Measurements from ENCODE around the gene TES. TPM values are rescaled to one million over a fixed set of nuclear protein-coding genes. Genes with fewer than 3 reads are reported as not detected.
"Not testable (repeated sequence)": the region's sequence is repeated elsewhere in the genome, so short reads cannot be mapped to it uniquely, and the experiment has no call there.

Gene TES
- total RNA-seq, 1 donor from 2014 or later: 82.8 TPM

- H3K27me3 Mint-ChIP-seq: no peaks in the 10 kb centered on the region
- DNase-seq (no peak), ATAC-seq (ENCODE audit: low read depth) (no peak)
- TF ChIP-seq CTCF (IDR thresholded peaks at IDR 0.05): no peak
- intact Hi-C loops (cut with micrococcal nuclease): no loop called here
- ChIA-PET CTCF (interaction anchor here (0.9 to 12.9 kb wide), 7 partner anchors 9 to 349 kb away, joined by 3 to 318 read pairs (median 3); no protein-coding TSS in a partner anchor), POLR2A (no interaction called here)
- H3K4me3 Mint-ChIP-seq: no peak overlapping the region
- no peak overlapping the region for H3K27ac Mint-ChIP-seq
- H3K9me3 Mint-ChIP-seq: no peaks in the 10 kb centered on the region
- H3K4me1 Mint-ChIP-seq: peaks cover 15% of the 10 kb centered on the region
- H3K36me3 Mint-ChIP-seq (ENCODE audit: low read depth): peaks cover 73% of the 10 kb centered on the region
Measured at GRCh38 chr7:116239434-116239833, 29.1 kb downstream of the TES start.

- H3K27ac Mint-ChIP-seq: no peak overlapping the region
- CTCF ChIA-PET: interaction anchor here (0.9 to 12.9 kb wide), 6 partner anchors 9 to 286 kb away, joined by 3 to 318 read pairs (median 4); partner anchors contain the start of gene TES
- TF ChIP-seq CTCF (IDR thresholded peaks at IDR 0.05): no peak
- DNase-seq (no peak), ATAC-seq (ENCODE audit: low read depth) (no peak)
- H3K27me3 Mint-ChIP-seq: no peaks in the 10 kb centered on the region
- no peak overlapping the region for H3K4me3 Mint-ChIP-seq
- H3K9me3 Mint-ChIP-seq: peaks cover under 1% of the 10 kb centered on the region
- H3K36me3 Mint-ChIP-seq (ENCODE audit: low read depth): peaks cover 76% of the 10 kb centered on the region
- POLR2A ChIA-PET: interaction anchor here (0.7 kb wide), 1 partner anchor 29 kb away, joined by 3 read pairs; no protein-coding TSS in a partner anchor
- intact Hi-C loops (cut with micrococcal nuclease): no loop called here
- H3K4me1 Mint-ChIP-seq: peaks cover 15% of the 10 kb centered on the region
Measured at GRCh38 chr7:116240024-116240668, 29.8 kb downstream of the TES start.

GRCh38 chr7:116241291-116241690, 31.0 kb downstream of the TES start:
- DNase-seq (no peak), ATAC-seq (ENCODE audit: low read depth) (no peak)
- Mint-ChIP-seq H3K4me1 (peaks cover 13% of the 10 kb centered on the region), H3K27ac (no peak overlapping the region), H3K4me3 (no peak overlapping the region), H3K9me3 (peaks cover 3% of the 10 kb centered on the region), H3K36me3 (ENCODE audit: low read depth) (peaks cover 83% of the 10 kb centered on the region), H3K27me3 (no peaks in the 10 kb centered on the region)
- intact Hi-C loops (cut with micrococcal nuclease): no loop called here
- ChIA-PET POLR2A (no interaction called here), CTCF (interaction anchor here (1.4 to 12.9 kb wide), 4 partner anchors 8 to 348 kb away, joined by 4 to 318 read pairs (median 6); no protein-coding TSS in a partner anchor)
- TF ChIP-seq CTCF (IDR thresholded peaks at IDR 0.05): no peak

- Mint-ChIP-seq H3K27ac (no peak overlapping the region), H3K27me3 (no peaks in the 10 kb centered on the region), H3K9me3 (peaks cover 3% of the 10 kb centered on the region), H3K36me3 (ENCODE audit: low read depth) (peaks cover 84% of the 10 kb centered on the region), H3K4me3 (no peak overlapping the region), H3K4me1 (peaks cover 17% of the 10 kb centered on the region)
- CTCF ChIA-PET: interaction anchor here (1.1 to 12.9 kb wide), 4 partner anchors 9 to 350 kb away, joined by 4 to 318 read pairs (median 6); no protein-coding TSS in a partner anchor
- no peak for TF ChIP-seq CTCF (IDR thresholded peaks at IDR 0.05)
- no peak for DNase-seq
- ATAC-seq (ENCODE audit: low read depth): no peak
- intact Hi-C loops (cut with micrococcal nuclease): no loop called here
- POLR2A ChIA-PET: no interaction called here
Measured at GRCh38 chr7:116242178-116242577, 31.8 kb downstream of the TES start.

GRCh38 chr7:116242759-116243158, 32.4 kb downstream of the TES start:
- TF ChIP-seq CTCF (IDR thresholded peaks at IDR 0.05): no peak
- DNase-seq: no peak
- no peak overlapping the region for H3K4me3 Mint-ChIP-seq
- peaks cover 17% of the 10 kb centered on the region for H3K4me1 Mint-ChIP-seq
- ChIA-PET POLR2A (no interaction called here), CTCF (interaction anchor here (1.0 to 1.4 kb wide), 3 partner anchors 9 to 349 kb away, joined by 3 to 4 read pairs (median 4); no protein-coding TSS in a partner anchor)
- H3K27me3 Mint-ChIP-seq: no peaks in the 10 kb centered on the region
- no peak for ATAC-seq (ENCODE audit: low read depth)
- H3K36me3 Mint-ChIP-seq (ENCODE audit: low read depth): peaks cover 80% of the 10 kb centered on the region
- H3K27ac Mint-ChIP-seq: no peak overlapping the region
- H3K9me3 Mint-ChIP-seq: peaks cover 3% of the 10 kb centered on the region
- intact Hi-C loops (cut with micrococcal nuclease): no loop called here

- intact Hi-C loops (cut with micrococcal nuclease); H3K27me3 Mint-ChIP-seq; H3K27ac Mint-ChIP-seq; H3K9me3 Mint-ChIP-seq; ATAC-seq (ENCODE audit: low read depth); H3K4me3 Mint-ChIP-seq; POLR2A ChIA-PET; DNase-seq: not testable (repeated sequence)
- Mint-ChIP-seq H3K4me1 (peaks cover 17% of the 10 kb centered on the region), H3K36me3 (ENCODE audit: low read depth) (peaks cover 81% of the 10 kb centered on the region)
- CTCF ChIA-PET: interaction anchor here (1.9 kb wide), 1 partner anchor 9 kb away, joined by 6 read pairs; no protein-coding TSS in a partner anchor
Measured at GRCh38 chr7:116244803-116245202, 34.5 kb downstream of the TES start.
